ENCODE results near the gene TEX2. TPM values are rescaled to one million over a fixed set of nuclear protein-coding genes. Genes with fewer than 3 reads are reported as not detected.

TEX2 gene
- total and polyA plus RNA-seq, 2 donors (not counting 3 experiments of a cell fraction or from before 2014, with no cell fraction given), result 13.3 to 25.8 TPM

GRCh38 chr17:64176556-64176955, 86.5 kb downstream of the TEX2 start:
- BruUV-seq (replicated peaks), result no TSS peak
- no peak overlapping the region for H3K27ac ChIP-seq (ENCODE audit: insufficient read depth, low read depth, low read length)
- no peak for DNase-seq (ENCODE audit: low read depth, low spot score)
- no peak overlapping the region for H3K4me2 ChIP-seq (ENCODE audit: insufficient read depth, low read length)
- peaks cover 40% of the 10 kb centered on the region for H3K4me1 ChIP-seq (ENCODE audit: control insufficient read depth, extremely low read depth, insufficient read depth, low read length)
- no peaks in the 10 kb centered on the region for H3K79me2 ChIP-seq (ENCODE audit: control insufficient read depth, insufficient read depth, low read length)
- H3K4me3 ChIP-seq (replicated peaks in 1 of 3; ENCODE audit: insufficient read depth in 1 of 3, low read depth in 1 of 3, low read length in 3 of 3), result no peak overlapping the region
- H3K9me3 ChIP-seq (replicated peaks; ENCODE audit: control insufficient read depth, insufficient read depth, low read length), result no peaks in the 10 kb centered on the region
- no peak overlapping the region for H3K9ac ChIP-seq (replicated peaks; ENCODE audit: extremely low read depth, insufficient read depth, low read length)
- FAIRE-seq, result no peak
- dilution Hi-C loops (cut with MboI; ENCODE audit: extremely low pct_ligation_motif_present, low sequenced_read_pairs), result no loop called here
- H3K36me3 ChIP-seq (ENCODE audit: control insufficient read depth in 2 of 2, extremely low read depth in 1 of 2, insufficient read depth in 2 of 2, low read length in 2 of 2), result peaks cover 0 to 4% of the 10 kb centered on the region in 2 experiments
- CTCF ChIA-PET, result interaction anchor here (1.5 kb wide), 1 partner anchor 106 kb away, joined by 3 read pairs; no protein-coding TSS in a partner anchor
- intact Hi-C loops (cut with micrococcal nuclease), result no loop called here
- POLR2A ChIA-PET, result no interaction called here
- no peak overlapping the region for H2AFZ ChIP-seq (ENCODE audit: low read depth, low read length)
- no peaks in the 10 kb centered on the region for H3K27me3 ChIP-seq (ENCODE audit: control insufficient read depth in 2 of 2, insufficient read depth in 2 of 2, low read length in 2 of 2)
- H4K20me1 ChIP-seq (replicated peaks; ENCODE audit: control insufficient read depth, extremely low read depth, insufficient read depth, low read length), result no peaks in the 10 kb centered on the region
- TF ChIP-seq POLR2AphosphoS5 (IDR thresholded peaks at IDR 0.05; ENCODE audit: insufficient read depth, low read depth, low read length) (no peak), CTCF (IDR thresholded peaks at IDR 0.05; ENCODE audit: extremely low read depth in 1 of 2, insufficient read depth in 1 of 2, low read depth in 1 of 2, low read length in 2 of 2) (no peak), JUN (IDR thresholded peaks at IDR 0.05; ENCODE audit: borderline replicate concordance, insufficient read depth, insufficient read length, low read depth) (no peak), MAX (IDR thresholded peaks at IDR 0.05; ENCODE audit: insufficient read depth, insufficient read length) (no peak), GATA2 (IDR thresholded peaks at IDR 0.05; ENCODE audit: insufficient read depth, insufficient read length, low read depth, low read length) (no peak), MYC (IDR thresholded peaks at IDR 0.05; ENCODE audit: low read depth, low read length) (no peak), POLR2A (IDR thresholded peaks at IDR 0.05; ENCODE audit: low read depth, low read length) (no peak), EZH2 (IDR thresholded peaks at IDR 0.05; ENCODE audit: borderline replicate concordance, low read depth, low read length, severe bottlenecking) (no peak), FOS (IDR thresholded peaks at IDR 0.05; ENCODE audit: borderline replicate concordance, insufficient read depth, low read length) (no peak)
- no peaks in the 10 kb centered on the region for H3K9me1 ChIP-seq (replicated peaks; ENCODE audit: control insufficient read depth, extremely low read depth, insufficient read depth, low read length)

Data from endothelial cell of umbilical vein (primary cell).